HG03025 (cell line): ENCODE results near the gene ARAF.

Source experiments
- ATAC-seq: cut with Tn5 transposase; IDR thresholded peaks from one replicate; pipeline ENCODE4 v1.9.1; 2021; ENCODE audit warnings: mild to moderate bottlenecking, moderate library complexity; ENCODE audit not compliant: unreplicated experiment, low FRiP score

The ARAF gene

GRCh38 chrX:47563801-47564315, 2.9 kb downstream of the ARAF start:
- no peak for ATAC-seq

GRCh38 chrX:47564438-47565085, 3.6 kb downstream of the ARAF start:
- no peak for ATAC-seq

GRCh38 chrX:47566841-47567240, 5.8 kb downstream of the ARAF start:
- no peak for ATAC-seq

GRCh38 chrX:47568656-47569295, 7.8 kb downstream of the ARAF start:
- no peak for ATAC-seq

- no peak for ATAC-seq
Observed at GRCh38 chrX:47570794-47571193, 9.8 kb downstream of the ARAF start.

- ATAC-seq = no peak
Observed at GRCh38 chrX:47571215-47571614, 10.2 kb downstream of the ARAF start.

GRCh38 chrX:47571896-47572295, 10.9 kb downstream of the ARAF start:
- no peak for ATAC-seq

- ATAC-seq = no peak
Observed at GRCh38 chrX:47572773-47573340, 11.9 kb downstream of the ARAF start.

GRCh38 chrX:47573341-47574075, 12.5 kb downstream of the ARAF start:
- ATAC-seq = no peak

GRCh38 chrX:47574076-47574546, 13.1 kb downstream of the ARAF start:
- ATAC-seq = no peak

- ATAC-seq = no peak
Observed at GRCh38 chrX:47574547-47575301, 13.7 kb downstream of the ARAF start.

GRCh38 chrX:47576021-47576898, 15.3 kb downstream of the ARAF start:
- ATAC-seq = no peak

- no peak for ATAC-seq
Observed at GRCh38 chrX:47577424-47577823, 16.4 kb downstream of the ARAF start.

GRCh38 chrX:47577901-47578300, 16.9 kb downstream of the ARAF start:
- no peak for ATAC-seq

GRCh38 chrX:47578692-47579091, 17.7 kb downstream of the ARAF start:
- ATAC-seq = no peak

- ATAC-seq = no peak
Observed at GRCh38 chrX:47579537-47579936, 18.5 kb downstream of the ARAF start.

- peak; percentile 69 for ATAC-seq
Observed at GRCh38 chrX:47581731-47582647, 21.0 kb downstream of the ARAF start, which contains the start of gene TIMP1. TSS of gene TIMP1 (plus strand) at chrX:47582436. CDS start at chrX:47583416, 980 bp downstream.

GRCh38 chrX:47583240-47583861, 22.3 kb downstream of the ARAF start:
- ATAC-seq = no peak
